Ovary (tissue), 9 donors: Measurements from ENCODE around the gene GPS2. TPM values are rescaled to one million over a fixed set of nuclear protein-coding genes. Genes with fewer than 3 reads are reported as not detected.

ENCODE experiments used
- DNase-seq, 5 donors: peaks; one replicate each; pipeline ENCODE4 v3.0.0-alpha.2; 2019 to 2020
- H3K27ac ChIP-seq, 2 donors: fragments of 200-600 bp; one replicate each; pipeline versions ENCODE4 v1.5.1 to v1.8.0; 2019 to 2022
- H3K27me3 ChIP-seq: fragments of 200-600 bp; one replicate; pipeline ENCODE4 v1.8.0; 2022
- H3K36me3 ChIP-seq: fragments of 200-600 bp; sonication (generic); one replicate; pipeline ENCODE4 v1.5.1; 2019
- H3K4me1 ChIP-seq: one replicate; pipeline ENCODE4 v1.8.1; 2013; ENCODE audit warnings: mild to moderate bottlenecking, moderate library complexity; ENCODE audit not compliant: insufficient read depth
- H3K4me3 ChIP-seq: fragments of 200-600 bp; sonication (generic); one replicate; pipeline ENCODE4 v1.5.1; 2017
- H3K9me3 ChIP-seq, 2 donors: fragments of 200-600 bp in 1 of 2; sonication (generic) in 1 of 2; one replicate each; pipeline versions ENCODE4 v1.5.1 to v1.8.1; 2013 to 2019; ENCODE audit warnings: mild to moderate bottlenecking in 1 of 2, moderate library complexity in 1 of 2
- EP300 ChIP-seq: sonication (generic); formaldehyde crosslinking; IDR thresholded peaks from one replicate; pipeline ENCODE4 v1.6.1; 2017; ENCODE audit warnings: antibody characterized with exemption
- POLR2A ChIP-seq: fragments of 450-650 bp; IDR thresholded peaks from one replicate; pipeline ENCODE4 v1.6.1; 2017; ENCODE audit warnings: antibody characterized with exemption, mild to moderate bottlenecking, moderate library complexity
- WGBS, 3 donors: extraction: QIAGEN DNeasy Blood & Tissue Kit in 1 of 3; methylation state at CpG; one replicate each; pipeline versions ENCODE4 v1.1.5 to v1.1.7; 2013 to 2017; 5-methylcytosine and 5-hydroxymethylcytosine counted together
- intact Hi-C, 4 donors: fragments of 100-400 bp; cut with DNase I; formaldehyde crosslinking; loops; one replicate each; pipeline versions ENCODE4 v1.11.0 to v1.15.1; 2022 to 2023
- polyA plus RNA-seq, 2 donors: library from polyadenylated mRNA; stranded (reverse); fragments of 200-250 nt in 1 of 2; fragments of 350-450 nt in 1 of 2; fragmentation: Illumina TruSeq in 1 of 2; extraction: RNeasy Lipid Tissue Mini Kit (QIAGEN cat#74804) in 1 of 2; gene quantifications; one replicate each; pipeline ENCODE4 v1.2.3, GENCODE V29; 2013 to 2014
- total RNA-seq, 7 donors: library from RNA; depleted of rRNA in 2 of 7; stranded (reverse); fragments of >200 nt in 2 of 7; fragmentation: NEBNext Ultra II Directional in 3 of 7; extraction: Animal tissue kit (Norgen Biotek cat#: 25700) in 3 of 7; gene quantifications; one replicate each; pipeline versions ENCODE4 v1.1.0 to v1.2.4, GENCODE V29; 2016 to 2023
- TF ChIP-seq, protein P1 (sequence below), 3 donors: fragments of 450-650 bp in 2 of 3; fragments of 200-600 bp in 1 of 3; IDR thresholded peaks; one replicate each; pipeline versions ENCODE4 v1.5.1 to v1.8.0; 2016 to 2022; ENCODE audit warnings: antibody characterized with exemption in 3 of 3, mild to moderate bottlenecking in 1 of 3
- donor health status: DM: no; HTN: no; CAD: no; lungs with moderate emphysema.
- donor health status: DM: no; HTN: no; CAD: no.
- donor health status: Bipolar disorder and iron deficiency.
- donor health status: DM: yes; HTN: yes; CAD: no.
- donor health status: DM: no; HTN: no; CAD: no.
- donor health status: DM: yes; HTN: yes; CAD: no.

The GPS2 gene
- total and polyA plus RNA-seq, 9 donors = 53.1 to 103 (median 61.3) TPM

DNA sequence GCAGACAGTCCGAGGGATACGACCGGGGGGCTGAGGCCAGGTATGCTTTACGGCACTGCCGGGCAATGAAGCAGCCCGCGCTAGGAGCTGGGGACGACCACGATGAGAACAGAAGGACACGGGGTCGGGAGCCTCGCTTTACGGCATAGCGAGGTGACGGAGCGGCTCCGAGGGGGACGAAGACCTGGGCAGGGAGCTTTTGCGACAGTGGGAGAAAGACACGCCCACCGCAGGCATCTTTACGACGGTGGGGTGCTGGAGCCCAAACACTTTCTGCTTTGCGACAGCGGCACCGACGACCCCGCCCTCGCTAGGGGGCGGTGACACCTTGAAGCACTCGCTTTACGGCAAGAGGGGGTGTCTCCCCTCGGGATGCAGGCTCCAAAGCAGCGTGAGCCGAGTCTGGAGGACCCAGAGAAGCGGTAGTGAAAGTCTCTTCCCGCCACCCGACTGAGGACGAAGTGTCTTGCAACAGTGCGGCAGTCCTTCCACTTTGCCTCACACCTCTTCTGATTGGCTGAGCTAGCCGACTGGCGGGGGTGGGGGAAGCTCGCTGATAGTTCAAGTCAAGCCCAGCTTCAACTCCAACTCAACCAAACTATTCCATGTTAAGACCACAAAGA is 14.3 kb upstream of the GPS2 start:
- peak overlapping the region; percentile 81 to 86 for H3K27ac ChIP-seq
- H3K4me1 ChIP-seq = peaks cover 5% of the 10 kb centered on the region
- H3K27me3 ChIP-seq = no peaks in the 10 kb centered on the region
- intact Hi-C loops = no loop called here
- peak overlapping the region; percentile 95 for H3K4me3 ChIP-seq
- DNase-seq = peak; percentile 99
- H3K9me3 ChIP-seq = no peaks in the 10 kb centered on the region
- 0% methylated on average over 28 to 43 of the region's 43 CpGs for WGBS, 3 donors
- TF ChIP-seq EP300 (no peak), POLR2A (peak; percentile 84)
- TF ChIP-seq, protein P1, sequence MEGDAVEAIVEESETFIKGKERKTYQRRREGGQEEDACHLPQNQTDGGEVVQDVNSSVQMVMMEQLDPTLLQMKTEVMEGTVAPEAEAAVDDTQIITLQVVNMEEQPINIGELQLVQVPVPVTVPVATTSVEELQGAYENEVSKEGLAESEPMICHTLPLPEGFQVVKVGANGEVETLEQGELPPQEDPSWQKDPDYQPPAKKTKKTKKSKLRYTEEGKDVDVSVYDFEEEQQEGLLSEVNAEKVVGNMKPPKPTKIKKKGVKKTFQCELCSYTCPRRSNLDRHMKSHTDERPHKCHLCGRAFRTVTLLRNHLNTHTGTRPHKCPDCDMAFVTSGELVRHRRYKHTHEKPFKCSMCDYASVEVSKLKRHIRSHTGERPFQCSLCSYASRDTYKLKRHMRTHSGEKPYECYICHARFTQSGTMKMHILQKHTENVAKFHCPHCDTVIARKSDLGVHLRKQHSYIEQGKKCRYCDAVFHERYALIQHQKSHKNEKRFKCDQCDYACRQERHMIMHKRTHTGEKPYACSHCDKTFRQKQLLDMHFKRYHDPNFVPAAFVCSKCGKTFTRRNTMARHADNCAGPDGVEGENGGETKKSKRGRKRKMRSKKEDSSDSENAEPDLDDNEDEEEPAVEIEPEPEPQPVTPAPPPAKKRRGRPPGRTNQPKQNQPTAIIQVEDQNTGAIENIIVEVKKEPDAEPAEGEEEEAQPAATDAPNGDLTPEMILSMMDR (IDR thresholded peaks at IDR 0.05) = no peak
- H3K36me3 ChIP-seq = no peaks in the 10 kb centered on the region

DNA sequence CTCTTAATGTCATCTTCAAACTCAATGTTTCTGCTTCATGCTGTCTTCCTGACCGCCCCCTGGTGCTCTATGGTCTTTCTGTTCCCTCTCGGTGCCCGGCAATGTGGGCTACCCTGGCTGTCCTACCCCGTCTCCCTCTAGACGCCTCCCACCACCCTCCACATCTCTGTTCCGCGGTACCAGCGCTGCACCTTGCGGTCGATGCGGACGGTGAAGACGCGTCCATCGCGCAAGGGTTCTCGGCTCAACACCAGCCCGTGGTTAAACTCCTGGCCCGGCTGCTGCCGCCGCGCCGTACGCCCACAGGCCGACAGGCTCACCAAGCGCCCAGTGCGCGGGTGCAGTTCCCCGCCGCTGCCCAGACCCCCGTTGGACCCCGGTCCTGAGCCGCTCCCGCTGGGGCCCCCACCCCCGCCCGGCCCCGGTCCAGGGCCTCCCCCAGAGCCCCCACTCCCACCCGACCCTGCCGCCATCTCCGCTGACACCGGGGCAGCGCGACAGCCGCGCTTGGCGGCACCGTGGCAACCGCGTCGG is 13.7 kb upstream of the GPS2 start, which contains the start of gene NEURL4:
Gene NEURL4, minus strand, starts transcription at position 496 of the 534 bp plus-strand sequence. Its CDS starts 23 bp downstream, at position 473.
- no peak for TF ChIP-seq POLR2A
- 0 to 1% (median 0%) methylated on average over 24 to 50 of the region's 50 CpGs for WGBS, 3 donors
- H3K4me3 ChIP-seq = peak within 1 kb of the TSS; percentile 95
- intact Hi-C loops = no loop called here
- no peak for DNase-seq
- peaks cover 5% of the 10 kb centered on the region for H3K4me1 ChIP-seq
- no peaks in the 10 kb centered on the region for H3K9me3 ChIP-seq
- no peaks in the 10 kb centered on the region for H3K27me3 ChIP-seq
- H3K36me3 ChIP-seq = no peaks in the 10 kb centered on the region
- H3K27ac ChIP-seq = peak within 1 kb of the TSS; percentile 81 to 86

DNA sequence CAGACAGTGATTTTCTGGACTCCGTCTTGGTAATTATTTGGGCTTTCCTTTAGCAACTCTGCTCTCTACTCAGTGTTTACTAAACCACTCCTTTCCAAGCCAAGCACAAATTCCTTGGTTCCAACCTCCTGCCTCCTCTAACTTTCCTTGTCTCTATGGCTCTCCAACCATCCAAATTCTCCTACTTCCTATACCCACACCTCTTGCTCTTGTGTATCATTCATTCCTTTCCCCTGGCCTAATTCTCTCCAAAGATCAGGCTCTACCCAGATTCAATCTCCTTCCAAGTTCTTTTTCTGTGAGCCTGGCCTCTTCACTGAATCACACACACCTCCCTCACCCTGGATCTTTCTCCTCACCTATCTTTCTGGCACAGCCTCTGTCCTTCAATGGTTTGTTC is 12.8 kb upstream of the GPS2 start:
- Histone ChIP-seq H3K27ac (no peak overlapping the region), H3K36me3 (no peaks in the 10 kb centered on the region), H3K27me3 (no peaks in the 10 kb centered on the region), H3K4me1 (peaks cover 5% of the 10 kb centered on the region), H3K4me3 (no peak overlapping the region), H3K9me3 (no peaks in the 10 kb centered on the region)
- DNase-seq = no peak
- intact Hi-C loops = no loop called here
- 48 to 74% (median 63%) methylated on average over 1 of the region's 1 CpG for WGBS, 3 donors
- TF ChIP-seq POLR2A = no peak
- no peak for TF ChIP-seq EP300
- TF ChIP-seq, protein P1 (IDR thresholded peaks at IDR 0.05) = no peak

DNA sequence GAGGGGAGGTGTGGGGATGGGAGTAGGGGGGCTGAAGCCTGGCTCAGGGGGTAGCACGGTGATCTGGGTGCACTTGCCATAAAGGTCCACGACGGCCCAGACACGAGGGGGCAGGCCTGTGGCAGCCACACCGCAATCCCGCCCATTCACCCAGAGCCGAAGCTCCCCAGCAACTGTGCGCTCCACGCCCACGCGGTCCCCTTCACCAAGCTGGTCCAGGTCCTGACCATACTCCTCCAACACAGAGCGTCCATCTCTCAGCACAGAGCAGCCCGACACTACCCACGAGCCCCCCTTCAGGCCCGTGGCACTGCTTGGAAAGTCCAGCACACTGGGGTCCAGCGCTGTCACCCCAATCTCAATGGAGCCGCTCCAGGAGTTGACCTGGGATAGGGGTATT is 12.3 kb upstream of the GPS2 start:
- Histone ChIP-seq H3K9me3 (no peaks in the 10 kb centered on the region), H3K27ac (no peak overlapping the region), H3K36me3 (no peaks in the 10 kb centered on the region), H3K27me3 (no peaks in the 10 kb centered on the region), H3K4me1 (peaks cover 5% of the 10 kb centered on the region), H3K4me3 (no peak overlapping the region)
- no peak for DNase-seq
- intact Hi-C loops = no loop called here
- TF ChIP-seq EP300 (no peak), POLR2A (no peak)
- TF ChIP-seq, protein P1 (IDR thresholded peaks at IDR 0.05) = no peak
- 77 to 79% (median 78%) methylated on average over 17 of the region's 17 CpGs for WGBS, 3 donors

DNA sequence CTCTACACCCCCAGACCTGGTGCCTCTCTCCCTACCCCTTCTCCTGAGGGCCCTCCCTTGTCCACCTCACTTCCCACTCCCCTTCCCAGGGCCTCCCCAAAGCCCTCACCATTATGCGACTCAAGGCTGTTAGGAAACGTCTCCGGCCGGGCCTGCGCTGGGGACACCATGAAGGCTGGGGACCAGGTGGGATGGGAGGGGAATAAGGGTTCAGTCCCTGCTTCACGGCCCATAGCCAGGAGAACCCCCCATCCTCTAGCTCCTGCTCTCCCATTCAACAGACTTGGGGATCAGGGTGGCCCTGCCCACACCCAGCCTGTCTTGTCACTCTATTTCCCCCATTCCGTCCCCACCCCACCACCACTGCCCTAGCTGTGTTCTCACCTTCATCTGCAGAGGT is 11.9 kb upstream of the GPS2 start:
- TF ChIP-seq POLR2A = no peak
- intact Hi-C loops = no loop called here
- Histone ChIP-seq H3K4me3 (no peak overlapping the region), H3K27me3 (no peaks in the 10 kb centered on the region), H3K36me3 (no peaks in the 10 kb centered on the region), H3K9me3 (no peaks in the 10 kb centered on the region), H3K27ac (no peak overlapping the region), H3K4me1 (peaks cover 5% of the 10 kb centered on the region)
- WGBS, 3 donors = 78 to 88% (median 85%) methylated on average over 7 of the region's 7 CpGs
- no peak for DNase-seq
